OCI-LY1 (cell line): ENCODE data around the gene MROH2B.

Experiments used
- H2AFZ ChIP-seq: fragments of 200-600 bp; sonication (generic), shearing (Covaris generic); 2 replicates; pipeline ENCODE4 v1.6.0; 2014; ENCODE audit warnings: antibody characterized with exemption, mild to moderate bottlenecking, low read length
- H3F3A ChIP-seq: fragments of 200-600 bp; sonication (generic), shearing (Covaris generic); 2 replicates; pipeline ENCODE4 v1.6.0; 2014; ENCODE audit warnings: mild to moderate bottlenecking, antibody characterized with exemption, low read length, moderate library complexity; ENCODE audit not compliant: insufficient read depth
- H3K27ac ChIP-seq: fragments of 200-600 bp; sonication (generic); 2 replicates; pipeline ENCODE4 v1.5.1; 2014; ENCODE audit warnings: low read length, mixed run types, mild to moderate bottlenecking, low read depth; ENCODE audit not compliant: poor library complexity, severe bottlenecking
- H3K27me3 ChIP-seq: fragments of 200-600 bp; sonication (generic); 2 replicates; pipeline ENCODE4 v1.6.0; 2014; ENCODE audit warnings: antibody characterized with exemption, mild to moderate bottlenecking, low read length, moderate library complexity; ENCODE audit not compliant: insufficient read depth
- H3K36me3 ChIP-seq: fragments of 200-600 bp; sonication (generic); 2 replicates; pipeline ENCODE4 v1.6.1; 2014; ENCODE audit warnings: mild to moderate bottlenecking, antibody characterized with exemption, low read length, moderate library complexity, mixed read lengths; ENCODE audit not compliant: insufficient read depth
- H3K4me1 ChIP-seq: fragments of 200-600 bp; sonication (generic); 2 replicates; pipeline ENCODE4 v1.5.1; 2014; ENCODE audit warnings: mild to moderate bottlenecking, low read length, moderate library complexity; ENCODE audit not compliant: insufficient read depth, severe bottlenecking
- H3K4me2 ChIP-seq: fragments of 200-600 bp; sonication (generic), shearing (Covaris generic); 2 replicates; pipeline ENCODE4 v1.6.1; 2014; ENCODE audit warnings: low read length
- H3K4me3 ChIP-seq: fragments of 200-600 bp; sonication (generic); 2 replicates; pipeline ENCODE4 v1.5.1; 2014; ENCODE audit warnings: low read length, low read depth, mild to moderate bottlenecking, mixed read lengths; ENCODE audit not compliant: poor library complexity, severe bottlenecking
- H3K79me2 ChIP-seq: fragments of 200-600 bp; shearing (Covaris generic); 2 replicates; pipeline ENCODE4 v1.6.1; 2016; ENCODE audit warnings: mixed run types, low read length, mixed read lengths; ENCODE audit not compliant: insufficient read depth
- H3K9ac ChIP-seq: fragments of 200-600 bp; sonication (generic), shearing (Covaris generic); 2 replicates; pipeline ENCODE4 v1.6.1; 2014; ENCODE audit warnings: mild to moderate bottlenecking, low read length, mixed read lengths
- H3K9me2 ChIP-seq: fragments of 200-600 bp; sonication (generic), shearing (Covaris generic); 2 replicates; pipeline ENCODE4 v1.6.1; 2014; ENCODE audit warnings: low read depth, mild to moderate bottlenecking, low read length, mixed read lengths
- H3K9me3 ChIP-seq: fragments of 200-600 bp; shearing (Covaris generic); 2 replicates; pipeline ENCODE4 v1.6.1; 2014; ENCODE audit warnings: low read length, mixed read lengths
- H4K20me1 ChIP-seq: fragments of 200-600 bp; sonication (generic), shearing (Covaris generic); 2 replicates; pipeline ENCODE4 v1.6.0; 2016; ENCODE audit warnings: mild to moderate bottlenecking, low read length; ENCODE audit not compliant: insufficient read depth
- CTCF ChIP-seq: fragments of 200-600 bp; sonication (generic), shearing (Covaris generic); IDR thresholded peaks from 2 replicates; pipeline ENCODE4 v1.5.1; 2017; ENCODE audit warnings: mild to moderate bottlenecking, antibody characterized with exemption, low read length, moderate library complexity, mixed read lengths
- EZH2 ChIP-seq: fragments of 200-600 bp; sonication (generic), shearing (Covaris generic); IDR thresholded peaks from 2 replicates; pipeline ENCODE4 v1.8.0; 2017; ENCODE audit warnings: borderline replicate concordance, mixed run types, mild to moderate bottlenecking, antibody characterized with exemption, low read length, moderate library complexity, mixed read lengths

MROH2B gene

GRCh38 chr5:40999142-40999541 lies 72.0 kb downstream of the MROH2B start:
- H3K9ac ChIP-seq, result no peak overlapping the region
- no peak overlapping the region for H3K4me3 ChIP-seq
- H3K9me3 ChIP-seq, result no peaks in the 10 kb centered on the region
- H3K79me2 ChIP-seq, result no peaks in the 10 kb centered on the region
- no peak overlapping the region for H2AFZ ChIP-seq
- H4K20me1 ChIP-seq, result no peaks in the 10 kb centered on the region
- no peak overlapping the region for H3K4me2 ChIP-seq
- no peaks in the 10 kb centered on the region for H3K9me2 ChIP-seq
- H3K4me1 ChIP-seq, result no peaks in the 10 kb centered on the region
- no peaks in the 10 kb centered on the region for H3K36me3 ChIP-seq
- H3F3A ChIP-seq, result no peaks in the 10 kb centered on the region
- no peaks in the 10 kb centered on the region for H3K27me3 ChIP-seq
- no peak overlapping the region for H3K27ac ChIP-seq
- TF ChIP-seq CTCF (no peak), EZH2 (no peak)

GRCh38 chr5:40995801-40996586 lies 75.1 kb downstream of the MROH2B start:
- Histone ChIP-seq H3K27me3 (no peaks in the 10 kb centered on the region), H3K9me3 (no peaks in the 10 kb centered on the region), H3K79me2 (no peaks in the 10 kb centered on the region), H3K9ac (no peak overlapping the region), H3K4me1 (no peaks in the 10 kb centered on the region), H3K4me3 (no peak overlapping the region), H3K27ac (no peak overlapping the region), H3K36me3 (no peaks in the 10 kb centered on the region), H3F3A (no peaks in the 10 kb centered on the region), H3K4me2 (no peak overlapping the region), H3K9me2 (no peaks in the 10 kb centered on the region), H4K20me1 (no peaks in the 10 kb centered on the region), H2AFZ (no peak overlapping the region)
- TF ChIP-seq EZH2 (no peak), CTCF (no peak)

GRCh38 chr5:40991981-40992559 lies 79.1 kb downstream of the MROH2B start:
- no peaks in the 10 kb centered on the region for H3K4me1 ChIP-seq
- TF ChIP-seq CTCF (no peak), EZH2 (no peak)
- no peak overlapping the region for H2AFZ ChIP-seq
- no peaks in the 10 kb centered on the region for H3K79me2 ChIP-seq
- no peak overlapping the region for H3K4me3 ChIP-seq
- no peaks in the 10 kb centered on the region for H3K27me3 ChIP-seq
- no peak overlapping the region for H3K4me2 ChIP-seq
- H4K20me1 ChIP-seq, result no peaks in the 10 kb centered on the region
- H3K36me3 ChIP-seq, result no peaks in the 10 kb centered on the region
- no peaks in the 10 kb centered on the region for H3K9me3 ChIP-seq
- H3K27ac ChIP-seq, result no peak overlapping the region
- H3K9me2 ChIP-seq, result no peaks in the 10 kb centered on the region
- H3K9ac ChIP-seq, result no peak overlapping the region
- H3F3A ChIP-seq, result no peaks in the 10 kb centered on the region
